Activated naive CD8-positive, alpha-beta T cell (primary cell): ENCODE measurements around the gene B2M.
"Not testable (repeated sequence)": the region's sequence is repeated elsewhere in the genome, so short reads cannot be mapped to it uniquely, and the experiment has no call there.

ENCODE experiments used
- H3K27ac Mint-ChIP-seq: one replicate; pipeline ENCODE4 v1.8.0; 2021; ENCODE audit warnings: mixed read lengths
- H3K27me3 Mint-ChIP-seq: one replicate; pipeline ENCODE4 v1.8.0; 2021; ENCODE audit warnings: mixed read lengths
- H3K36me3 Mint-ChIP-seq: one replicate; pipeline ENCODE4 v1.8.0; 2021; ENCODE audit warnings: mixed read lengths
- H3K4me1 Mint-ChIP-seq: one replicate; pipeline ENCODE4 v1.8.0; 2021; ENCODE audit warnings: low read depth, mixed read lengths
- H3K4me3 Mint-ChIP-seq: one replicate; pipeline ENCODE4 v1.8.0; 2021; ENCODE audit warnings: mild to moderate bottlenecking, mixed read lengths
- H3K9me3 Mint-ChIP-seq: one replicate; pipeline ENCODE4 v1.8.0; 2021; ENCODE audit warnings: low read depth, mixed read lengths

Gene B2M

DNA sequence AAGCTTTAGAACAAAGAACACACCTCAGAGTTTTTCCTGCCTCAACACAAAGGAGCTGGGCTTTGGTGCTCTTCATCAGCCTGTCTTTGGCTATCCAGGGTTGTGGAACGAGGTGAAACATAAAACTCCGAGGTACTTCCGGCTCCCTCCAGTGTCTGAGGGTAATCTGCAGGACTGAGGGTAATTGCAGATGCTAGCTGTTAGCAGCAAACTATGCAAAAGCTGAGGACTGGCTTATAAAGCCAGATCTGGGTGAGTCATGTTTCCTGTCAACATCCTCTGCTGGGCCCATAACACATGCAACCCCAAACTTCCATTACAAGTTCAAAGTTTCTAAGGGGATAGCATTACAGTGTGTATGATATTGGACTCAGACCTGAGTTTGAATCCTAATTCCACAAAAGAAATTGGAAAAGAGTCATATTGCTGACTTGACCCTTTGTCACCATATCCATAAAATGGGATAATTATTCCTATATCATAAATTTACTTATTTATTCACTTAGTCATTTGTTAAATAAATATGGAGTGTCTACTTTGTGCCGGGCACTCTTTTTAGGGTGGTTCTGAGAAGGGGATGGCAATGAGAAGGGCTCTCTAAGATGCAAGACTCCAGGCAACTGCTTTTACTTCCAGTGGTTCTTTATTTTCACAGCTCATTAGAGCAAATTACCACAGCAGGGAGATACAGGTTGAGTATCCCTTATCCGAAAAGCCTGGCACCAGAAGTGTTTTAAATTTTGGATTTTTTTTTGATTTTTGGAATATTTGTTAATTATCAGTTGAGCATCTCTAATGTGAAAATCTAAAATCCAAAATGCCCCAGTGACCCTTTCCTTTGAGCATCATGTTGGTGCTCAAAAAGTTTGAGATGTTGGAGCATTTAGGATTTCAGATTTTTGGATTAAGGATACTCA lies 15.5 kb downstream of the B2M start:
- Mint-ChIP-seq H3K36me3 (peaks cover 6% of the 10 kb centered on the region), H3K27me3 (no peaks in the 10 kb centered on the region), H3K27ac (peak overlapping the region; percentile 100), H3K4me3 (peak overlapping the region; percentile 99), H3K4me1 (peaks cover 67% of the 10 kb centered on the region), H3K9me3 (no peaks in the 10 kb centered on the region)

DNA sequence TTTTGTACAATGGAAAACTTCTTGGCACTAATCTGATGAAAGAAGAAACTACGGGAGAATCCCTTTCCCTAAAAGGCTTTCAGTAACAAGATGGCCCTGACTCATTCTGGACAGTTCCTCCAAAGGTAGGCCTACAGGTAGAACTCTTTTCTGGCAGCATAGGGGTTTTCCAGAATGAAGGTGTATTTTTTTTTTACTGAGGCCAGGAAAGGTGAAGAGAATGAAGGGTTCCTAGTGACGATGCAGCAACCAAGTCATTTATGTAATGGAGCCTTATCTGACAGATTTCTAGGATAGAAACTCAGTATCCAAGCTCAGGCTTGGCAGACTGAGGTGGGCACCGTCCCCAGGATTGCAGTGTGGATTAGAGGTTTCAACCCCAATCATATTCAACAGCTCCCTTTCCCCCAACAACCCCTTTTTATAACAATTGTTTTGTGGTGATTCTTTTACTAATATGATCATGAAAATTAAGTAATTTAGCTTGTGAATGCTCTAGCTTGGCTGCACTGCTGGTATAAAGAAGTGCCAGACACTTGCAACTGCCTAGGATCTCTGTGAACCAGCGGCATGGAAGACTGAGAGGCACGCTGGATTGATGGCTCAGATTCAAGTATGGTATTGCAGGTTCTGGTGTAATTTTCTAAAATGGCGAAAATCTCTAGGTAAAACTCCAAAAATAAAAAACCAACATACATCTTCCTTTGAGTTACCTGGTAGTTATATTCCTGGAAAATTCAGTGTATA lies 16.3 kb downstream of the B2M start:
- peaks cover 14% of the 10 kb centered on the region for H3K36me3 Mint-ChIP-seq
- no peaks in the 10 kb centered on the region for H3K9me3 Mint-ChIP-seq
- H3K4me1 Mint-ChIP-seq = peaks cover 68% of the 10 kb centered on the region
- H3K27ac Mint-ChIP-seq = peak overlapping the region; percentile 100
- peak overlapping the region; percentile 99 for H3K4me3 Mint-ChIP-seq
- H3K27me3 Mint-ChIP-seq = no peaks in the 10 kb centered on the region

DNA sequence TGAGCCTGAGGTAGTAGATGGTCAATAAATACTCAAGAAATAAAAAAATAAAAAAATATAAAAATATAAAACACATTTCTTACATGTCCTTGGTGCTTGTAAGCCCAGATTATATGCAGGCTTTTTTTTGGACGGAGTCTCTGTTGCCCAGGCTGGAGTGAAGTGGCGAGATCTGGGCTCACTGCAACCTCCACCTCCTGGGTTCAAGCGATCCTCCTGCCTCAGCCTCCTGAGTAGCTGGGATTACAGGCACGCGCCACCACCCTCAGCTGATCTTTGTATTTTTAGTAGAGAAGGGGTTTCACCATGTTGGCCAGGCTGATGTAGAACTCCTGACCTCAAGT lies 16.9 kb downstream of the B2M start:
- H3K9me3 Mint-ChIP-seq, H3K27me3 Mint-ChIP-seq: not testable (repeated sequence)
- Mint-ChIP-seq H3K4me1 (peaks cover 69% of the 10 kb centered on the region), H3K27ac (peak overlapping the region; percentile 100), H3K4me3 (peak overlapping the region; percentile 99), H3K36me3 (peaks cover 14% of the 10 kb centered on the region)

DNA sequence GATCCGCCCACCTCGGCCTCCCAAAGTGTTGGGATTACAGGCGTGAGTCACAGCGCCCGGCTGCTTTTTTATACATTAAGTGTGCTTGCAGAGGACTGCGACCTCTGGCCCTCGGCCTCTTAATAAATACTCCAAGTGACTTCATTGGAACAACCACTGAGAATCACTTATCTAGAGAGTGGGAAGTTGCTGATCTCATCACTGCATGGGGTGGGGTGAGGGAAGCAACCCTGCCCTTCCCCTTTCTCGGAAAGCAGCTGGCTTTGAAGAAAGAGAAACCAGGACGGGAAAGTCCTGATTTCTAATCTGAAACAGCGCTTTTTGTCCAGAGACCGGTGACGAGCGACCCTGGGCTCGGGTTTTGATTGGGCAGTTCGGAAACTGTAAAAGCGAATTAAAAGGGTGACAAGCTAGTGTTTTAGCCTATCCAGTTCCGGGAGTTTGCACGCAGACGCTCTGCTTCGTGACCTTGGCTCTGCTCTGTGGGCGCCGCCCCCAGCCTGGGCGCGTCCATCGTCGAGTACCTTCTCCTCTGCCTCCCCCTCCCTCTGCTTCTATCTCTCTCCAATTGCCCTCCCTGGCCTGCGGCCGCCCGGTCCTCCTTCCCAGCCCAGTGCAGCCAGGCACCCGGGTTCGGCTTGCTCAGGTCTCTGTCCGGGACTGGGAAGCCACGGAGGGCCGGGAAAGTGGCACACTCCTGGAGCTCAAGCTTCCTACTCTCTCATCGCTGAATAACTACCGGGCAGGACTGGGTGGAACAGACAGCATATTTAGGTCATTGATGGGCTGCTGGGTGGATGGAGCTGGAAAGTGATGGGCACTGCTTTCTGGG lies 17.5 kb downstream of the B2M start:
- no peaks in the 10 kb centered on the region for H3K9me3 Mint-ChIP-seq
- H3K27ac Mint-ChIP-seq = peak overlapping the region; percentile 100
- peaks cover 15% of the 10 kb centered on the region for H3K36me3 Mint-ChIP-seq
- peaks cover 71% of the 10 kb centered on the region for H3K4me1 Mint-ChIP-seq
- H3K27me3 Mint-ChIP-seq = no peaks in the 10 kb centered on the region
- peak overlapping the region; percentile 99 for H3K4me3 Mint-ChIP-seq

DNA sequence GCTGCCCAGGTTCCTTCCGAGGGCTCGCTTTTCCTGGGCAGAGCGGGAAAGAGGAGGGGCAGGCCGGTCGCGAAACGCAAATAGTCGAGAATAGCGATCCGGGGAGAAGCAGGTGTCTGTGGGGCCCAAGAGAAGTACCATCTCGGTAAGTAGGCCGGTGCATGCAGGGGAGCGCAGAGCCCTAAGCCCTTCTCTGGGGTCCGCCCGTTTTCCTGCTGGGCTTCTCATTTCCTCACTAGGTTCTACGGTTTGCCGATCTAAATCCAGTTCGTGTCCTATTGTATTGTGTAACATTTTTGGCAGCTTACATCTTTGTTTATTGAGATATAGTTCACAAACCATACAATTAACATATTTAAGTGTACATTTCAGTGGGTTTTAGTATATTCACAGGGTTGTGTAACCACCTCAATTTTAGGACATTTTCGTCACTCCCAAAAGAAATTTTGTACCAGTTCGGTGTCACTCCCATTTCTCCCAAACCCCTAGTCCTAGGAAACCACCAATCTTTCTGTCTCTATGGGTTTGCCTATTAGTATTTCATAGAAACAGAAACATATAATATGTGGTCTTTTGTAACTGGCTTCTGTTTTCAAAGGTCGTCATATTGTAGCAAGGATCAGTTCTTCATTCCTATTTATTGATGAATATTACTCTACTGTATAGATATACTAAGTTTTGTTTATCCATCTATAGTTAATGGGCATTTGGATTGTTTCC lies 18.3 kb downstream of the B2M start:
- H3K27ac Mint-ChIP-seq = peak overlapping the region; percentile 100
- no peaks in the 10 kb centered on the region for H3K27me3 Mint-ChIP-seq
- peaks cover 15% of the 10 kb centered on the region for H3K36me3 Mint-ChIP-seq
- peaks cover 67% of the 10 kb centered on the region for H3K4me1 Mint-ChIP-seq
- H3K9me3 Mint-ChIP-seq = no peaks in the 10 kb centered on the region
- peak overlapping the region; percentile 99 for H3K4me3 Mint-ChIP-seq

DNA sequence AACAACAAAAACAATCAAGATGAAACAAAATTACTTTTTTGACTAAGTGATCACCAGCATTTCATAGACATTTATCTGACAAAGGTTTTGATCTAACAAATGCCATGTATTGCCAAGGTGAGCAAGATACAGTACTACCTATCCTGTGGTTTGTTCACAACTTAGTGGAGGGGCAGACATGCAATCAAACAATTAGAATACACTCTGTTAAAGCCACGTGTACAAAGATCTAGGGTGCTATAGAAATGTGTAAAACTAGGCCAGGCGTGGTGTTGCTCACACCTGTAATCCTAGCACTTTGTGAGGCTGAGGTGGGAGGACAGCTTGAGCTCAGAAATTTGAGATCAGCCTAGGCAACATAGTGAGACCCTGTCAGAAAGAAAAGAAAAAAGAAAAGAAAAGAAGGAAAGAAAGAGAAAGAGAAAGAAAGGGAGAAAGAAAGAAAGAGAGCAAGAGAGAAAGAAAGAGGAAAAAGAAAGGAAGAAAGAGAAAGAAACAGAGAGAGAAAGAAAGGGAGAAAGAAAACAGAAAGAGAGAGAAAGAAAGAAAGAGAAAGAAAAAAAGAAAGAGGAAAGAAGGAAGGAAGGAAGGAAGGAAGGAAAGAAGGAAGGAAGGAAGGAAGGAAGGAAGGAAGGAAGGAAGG lies 23.6 kb downstream of the B2M start:
- peak overlapping the region; percentile 90 for H3K4me3 Mint-ChIP-seq
- H3K9me3 Mint-ChIP-seq = no peaks in the 10 kb centered on the region
- H3K27me3 Mint-ChIP-seq = no peaks in the 10 kb centered on the region
- H3K27ac Mint-ChIP-seq = peak overlapping the region; percentile 99
- peaks cover 73% of the 10 kb centered on the region for H3K4me1 Mint-ChIP-seq
- peaks cover 17% of the 10 kb centered on the region for H3K36me3 Mint-ChIP-seq

DNA sequence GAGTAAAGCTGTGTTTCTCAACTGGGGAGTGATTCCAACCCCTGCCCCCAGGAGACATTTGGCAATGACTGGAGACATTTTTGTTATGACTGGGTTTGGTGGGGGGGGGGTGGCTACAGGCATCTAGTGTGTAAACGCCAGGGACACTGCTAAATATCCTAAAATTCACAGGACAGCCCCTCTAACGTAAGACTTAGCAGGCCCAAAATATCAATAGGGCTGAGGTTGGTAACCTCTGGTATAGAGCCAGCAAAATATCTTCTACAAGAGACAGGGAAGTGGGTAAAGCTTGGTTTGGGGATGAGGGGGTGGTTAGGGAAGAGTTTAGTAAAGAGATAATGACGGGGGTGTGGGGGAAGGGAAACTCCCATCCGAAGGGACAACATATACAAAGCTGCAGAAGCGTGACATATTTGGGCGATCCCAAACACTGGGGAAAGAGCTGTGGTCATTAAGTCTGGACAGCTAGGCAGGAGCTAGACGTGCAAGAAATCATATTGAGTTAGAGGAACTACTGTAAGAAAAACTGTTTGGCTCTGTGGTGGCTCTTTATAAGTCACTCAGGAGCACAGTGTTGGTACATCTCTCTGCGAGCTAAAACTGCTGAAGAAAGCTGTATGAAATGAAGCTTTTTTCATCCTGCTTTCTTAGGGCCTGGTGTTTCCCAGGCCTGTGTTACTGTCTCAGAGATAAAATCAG lies 24.3 kb downstream of the B2M start:
- H3K9me3 Mint-ChIP-seq = no peaks in the 10 kb centered on the region
- H3K27me3 Mint-ChIP-seq = no peaks in the 10 kb centered on the region
- H3K36me3 Mint-ChIP-seq = peaks cover 17% of the 10 kb centered on the region
- peaks cover 71% of the 10 kb centered on the region for H3K4me1 Mint-ChIP-seq
- H3K27ac Mint-ChIP-seq = peak overlapping the region; percentile 99
- peak overlapping the region; percentile 90 for H3K4me3 Mint-ChIP-seq

DNA sequence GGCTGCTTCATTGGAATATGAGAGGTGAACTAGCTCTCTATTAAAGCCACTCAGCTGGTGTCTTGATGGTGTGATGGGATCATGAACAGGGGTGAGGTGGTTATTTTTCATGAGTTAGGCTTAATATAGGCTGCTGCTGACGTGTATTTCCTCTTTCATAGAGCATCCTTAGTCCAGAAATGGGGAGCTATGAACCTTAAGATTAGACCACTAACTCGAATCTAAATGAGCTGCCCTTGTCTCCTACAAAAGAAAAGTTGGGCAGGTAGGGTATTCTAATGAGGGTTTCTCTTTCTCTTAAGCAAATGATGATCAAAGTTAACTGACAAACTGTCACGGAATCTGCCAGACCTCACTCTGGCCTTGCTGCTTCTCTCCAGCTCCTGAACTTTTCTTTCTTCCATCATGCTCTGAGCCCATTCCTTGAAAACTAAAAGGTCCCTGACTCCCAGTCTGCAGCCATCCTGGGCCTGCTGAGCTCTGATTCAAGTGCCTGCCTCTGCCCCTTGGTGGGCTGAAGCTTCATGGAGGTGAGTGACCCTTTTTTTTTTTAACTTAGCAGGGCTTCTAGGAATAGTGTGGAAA lies 25.0 kb downstream of the B2M start, which contains the start of gene TRIM69:
Gene TRIM69, plus strand, starts transcription at position 348 of the 585 bp plus-strand sequence. Its CDS starts 177 bp downstream, at position 525.
- Mint-ChIP-seq H3K4me1 (peaks cover 69% of the 10 kb centered on the region), H3K4me3 (peak within 1 kb of the TSS; percentile 90), H3K9me3 (no peaks in the 10 kb centered on the region), H3K27me3 (no peaks in the 10 kb centered on the region), H3K27ac (peak within 1 kb of the TSS; percentile 99), H3K36me3 (peaks cover 16% of the 10 kb centered on the region)

DNA sequence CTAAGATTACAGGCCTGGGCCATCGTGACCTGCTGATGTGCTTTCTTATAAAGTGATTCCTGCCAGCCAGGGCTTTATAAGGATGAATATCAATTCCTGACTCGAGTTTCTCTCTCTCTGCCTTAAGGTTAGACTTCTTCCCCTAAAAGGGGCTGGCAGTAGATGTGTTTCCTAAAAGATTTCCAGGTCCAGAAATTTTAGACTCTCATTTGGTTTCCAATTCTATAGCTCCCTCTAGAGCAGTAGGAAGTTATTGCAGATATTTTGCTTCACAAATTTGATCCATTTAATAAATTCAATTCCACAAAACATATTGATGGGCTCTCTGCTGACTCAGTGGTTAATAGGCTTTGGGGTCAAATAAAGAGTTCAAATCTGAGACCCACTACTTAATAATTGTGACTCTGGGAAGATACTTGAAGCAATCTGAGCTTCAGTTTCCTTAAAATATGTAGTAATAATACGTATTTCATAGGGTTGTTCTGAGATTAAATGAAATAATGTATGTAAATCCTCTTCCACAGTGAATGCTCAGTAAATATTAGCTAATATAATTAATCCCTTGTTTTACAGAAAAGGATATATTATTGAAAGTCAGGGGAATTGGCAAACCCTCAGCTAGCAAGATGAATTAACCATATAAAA lies 27.1 kb downstream of the B2M start:
- H3K4me3 Mint-ChIP-seq = peak overlapping the region; percentile 78
- H3K27me3 Mint-ChIP-seq = no peaks in the 10 kb centered on the region

DNA sequence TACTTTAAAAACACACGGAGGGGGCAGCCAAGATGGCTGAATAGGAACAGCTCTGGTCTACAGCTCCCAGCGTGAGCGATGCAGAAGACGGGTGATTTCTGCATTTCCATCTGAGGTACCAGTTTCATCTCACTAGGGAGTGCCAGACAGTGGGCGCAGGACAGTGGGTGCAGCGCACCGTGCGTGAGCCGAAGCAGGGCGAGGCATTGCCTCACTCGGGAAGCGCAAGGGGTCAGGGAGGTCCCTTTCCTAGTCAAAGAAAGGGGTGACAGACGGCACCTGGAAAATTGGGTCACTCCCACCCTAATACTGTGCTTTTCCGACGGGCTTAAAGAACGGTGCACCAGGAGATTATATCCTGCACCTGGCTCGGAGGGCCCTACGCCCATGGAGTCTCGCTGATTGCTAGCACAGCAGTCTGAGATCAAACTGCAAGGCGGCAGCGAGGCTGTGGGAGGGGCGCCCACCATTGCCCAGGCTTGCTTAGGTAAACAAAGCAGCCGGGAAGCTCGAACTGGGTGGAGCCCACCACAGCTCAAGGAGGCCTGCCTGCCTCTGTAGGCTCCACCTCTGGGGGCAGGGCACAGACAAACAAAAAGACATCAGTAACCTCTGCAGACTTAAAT lies 28.0 kb downstream of the B2M start:
- Mint-ChIP-seq H3K4me1 (peaks cover 47% of the 10 kb centered on the region), H3K4me3 (peak overlapping the region; percentile 20), H3K27ac (peak overlapping the region; percentile 85)
- not testable (repeated sequence) for H3K27me3 Mint-ChIP-seq, H3K36me3 Mint-ChIP-seq, H3K9me3 Mint-ChIP-seq

More for the DNA sequence above, 27.1 kb downstream of the B2M start:
- H3K4me1 Mint-ChIP-seq = peaks cover 52% of the 10 kb centered on the region
- peaks cover 4% of the 10 kb centered on the region for H3K36me3 Mint-ChIP-seq
- H3K27ac Mint-ChIP-seq = peak overlapping the region; percentile 85
- no peaks in the 10 kb centered on the region for H3K9me3 Mint-ChIP-seq

DNA sequence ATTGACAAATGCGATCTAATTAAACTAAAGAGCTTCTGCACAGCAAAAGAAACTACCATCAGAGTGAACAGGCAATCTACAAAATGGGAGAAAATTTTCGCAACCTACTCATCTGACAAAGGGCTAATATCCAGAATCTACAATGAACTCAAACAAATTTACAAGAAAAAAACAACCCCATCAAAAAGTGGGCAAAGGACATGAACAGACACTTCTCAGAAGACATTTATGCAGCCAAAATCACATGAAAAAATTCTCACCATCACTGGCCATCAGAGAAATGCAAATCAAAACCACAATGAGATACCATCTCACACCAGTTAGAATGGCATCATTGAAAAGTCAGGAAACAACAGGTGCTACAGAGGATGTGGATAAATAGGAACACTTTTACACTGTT lies 32.1 kb downstream of the B2M start:
- not testable (repeated sequence) for H3K27ac Mint-ChIP-seq, H3K36me3 Mint-ChIP-seq, H3K4me3 Mint-ChIP-seq, H3K27me3 Mint-ChIP-seq
- peaks cover 12% of the 10 kb centered on the region for H3K9me3 Mint-ChIP-seq
- peaks cover 13% of the 10 kb centered on the region for H3K4me1 Mint-ChIP-seq

DNA sequence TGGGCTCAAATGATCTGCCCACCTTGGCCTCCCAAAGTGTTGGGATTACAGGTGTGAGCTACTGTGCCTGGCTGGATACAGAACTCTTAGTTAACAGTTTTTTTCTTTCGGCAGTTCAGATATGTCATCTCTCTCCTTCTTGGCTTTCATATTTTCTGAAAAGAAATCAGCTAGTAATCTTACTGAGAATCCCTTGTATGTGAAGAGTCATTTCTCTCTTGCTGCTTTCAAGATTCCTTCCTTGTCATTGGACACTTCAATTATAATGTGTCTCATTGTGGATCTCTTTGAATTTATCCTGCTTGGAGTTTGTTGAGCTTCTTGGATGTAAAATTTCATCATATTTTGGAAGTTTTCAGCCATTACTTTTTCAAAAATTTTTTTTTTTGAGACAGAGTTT lies 42.0 kb downstream of the B2M start:
- Mint-ChIP-seq H3K36me3 (peaks cover 21% of the 10 kb centered on the region), H3K4me1 (peaks cover 2% of the 10 kb centered on the region), H3K27me3 (no peaks in the 10 kb centered on the region), H3K4me3 (no peak overlapping the region), H3K9me3 (peaks cover 18% of the 10 kb centered on the region), H3K27ac (no peak overlapping the region)
